Measurements from ENCODE around the gene RHOU. TPM values are rescaled to one million over a fixed set of nuclear protein-coding genes. Genes with fewer than 3 reads are reported as not detected.

Gene RHOU
- polyA plus RNA-seq, 1 donor from 2014 or later: not detected

Other genes starting within 250 kb of the RHOU start
- gene RNF187, start 248.1 kb upstream of the RHOU start, polyA plus RNA-seq: 13.0 TPM

Measured in IgD-negative memory B cell (primary cell).